GM18520 (cell line): ENCODE measurements around the gene RASGEF1C.

ENCODE experiments used
- ATAC-seq: cut with Tn5 transposase; IDR thresholded peaks from one replicate; pipeline ENCODE4 v1.9.1; 2021; ENCODE audit not compliant: unreplicated experiment

RASGEF1C gene

DNA sequence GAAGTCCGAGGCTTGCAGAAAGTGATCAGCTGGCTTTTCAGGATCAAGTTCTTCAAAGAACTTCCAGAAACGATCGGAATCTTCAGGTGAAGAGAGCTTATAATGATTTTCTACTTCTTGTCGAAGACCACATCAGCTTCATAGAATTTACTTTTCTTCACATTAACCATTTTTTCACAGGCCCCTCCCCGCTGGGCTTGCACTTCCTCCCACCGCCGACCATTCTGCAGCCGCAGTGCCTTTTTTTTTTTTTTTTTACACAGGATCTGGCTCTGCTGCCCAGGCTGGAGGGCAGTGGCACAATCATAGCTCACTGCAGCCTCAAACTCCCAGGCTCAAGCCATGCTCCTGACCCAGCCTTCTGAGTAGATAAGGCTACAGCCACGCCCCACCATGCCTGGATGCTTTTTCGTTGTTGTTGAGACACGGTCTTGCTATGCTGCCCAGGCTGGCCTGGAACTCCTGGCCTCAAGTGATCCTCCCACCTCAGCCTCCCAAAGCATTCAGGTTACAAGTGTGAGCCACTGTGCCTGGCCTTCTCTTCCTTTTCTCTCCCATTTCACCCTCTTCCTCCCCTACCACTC, 122.1 kb downstream of the RASGEF1C start:
- no peak for ATAC-seq

DNA sequence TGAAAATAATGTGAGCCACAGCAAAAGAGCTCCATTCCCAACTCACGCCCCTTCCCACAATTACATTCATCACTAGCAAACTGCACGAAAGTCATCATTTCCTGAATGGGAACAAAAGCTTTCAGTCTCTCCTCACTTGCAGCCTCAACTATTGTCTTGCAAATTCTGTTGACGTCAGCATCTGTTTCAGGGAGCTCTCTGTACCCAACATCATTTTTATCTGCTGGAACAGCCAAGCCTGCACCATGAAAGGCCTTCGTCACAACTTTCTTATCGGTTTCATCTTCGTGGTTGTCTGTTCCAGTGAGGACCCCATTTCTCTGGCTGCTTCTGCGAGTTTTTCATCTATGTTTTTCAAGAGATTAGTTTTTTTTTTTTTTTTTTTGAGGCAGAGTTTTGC, 123.2 kb downstream of the RASGEF1C start:
- no peak for ATAC-seq

DNA sequence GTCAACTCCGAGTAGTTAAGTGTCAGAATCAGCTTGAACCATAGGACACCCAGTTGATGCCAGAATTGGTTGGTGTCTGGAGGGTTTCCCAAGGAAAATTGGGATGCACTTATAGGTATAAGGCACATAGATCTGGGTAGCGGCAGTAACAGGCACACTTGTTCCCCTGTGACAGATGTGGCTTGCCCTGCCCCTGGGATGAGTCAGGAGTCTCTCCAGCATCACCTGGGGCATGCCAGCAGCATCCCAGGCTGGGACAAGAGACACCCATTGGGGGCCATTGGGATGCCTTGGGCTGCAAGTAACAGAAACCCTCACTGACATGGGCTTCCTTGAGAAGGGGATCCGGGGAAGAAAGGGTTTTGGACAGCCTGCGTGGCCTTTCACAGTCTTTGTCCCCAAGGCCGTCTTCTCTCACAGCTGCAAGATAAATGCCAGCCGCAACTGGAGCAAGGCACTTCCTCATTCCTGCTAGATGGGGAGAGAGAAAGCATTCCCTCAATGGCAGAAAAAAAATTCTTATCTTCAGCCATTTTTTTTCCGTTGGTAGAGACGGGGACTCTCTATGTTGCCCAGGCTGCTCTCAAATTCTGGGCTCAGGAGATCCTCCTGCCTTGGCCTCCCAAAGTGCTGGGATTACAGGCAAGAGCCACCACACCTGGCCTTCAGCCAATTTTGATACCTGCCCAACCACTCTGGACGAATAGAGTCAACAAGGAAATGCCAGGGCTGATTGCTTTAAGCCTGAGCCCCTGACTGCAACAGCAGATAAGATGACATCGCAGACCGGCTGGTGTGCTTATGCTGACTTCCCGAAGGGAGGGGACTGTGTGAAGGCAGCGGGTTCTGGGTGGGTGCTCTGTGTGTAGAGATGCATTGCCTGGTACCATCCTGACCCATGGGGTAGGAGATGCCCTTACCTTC, 124.1 kb downstream of the RASGEF1C start:
- no peak for ATAC-seq

DNA sequence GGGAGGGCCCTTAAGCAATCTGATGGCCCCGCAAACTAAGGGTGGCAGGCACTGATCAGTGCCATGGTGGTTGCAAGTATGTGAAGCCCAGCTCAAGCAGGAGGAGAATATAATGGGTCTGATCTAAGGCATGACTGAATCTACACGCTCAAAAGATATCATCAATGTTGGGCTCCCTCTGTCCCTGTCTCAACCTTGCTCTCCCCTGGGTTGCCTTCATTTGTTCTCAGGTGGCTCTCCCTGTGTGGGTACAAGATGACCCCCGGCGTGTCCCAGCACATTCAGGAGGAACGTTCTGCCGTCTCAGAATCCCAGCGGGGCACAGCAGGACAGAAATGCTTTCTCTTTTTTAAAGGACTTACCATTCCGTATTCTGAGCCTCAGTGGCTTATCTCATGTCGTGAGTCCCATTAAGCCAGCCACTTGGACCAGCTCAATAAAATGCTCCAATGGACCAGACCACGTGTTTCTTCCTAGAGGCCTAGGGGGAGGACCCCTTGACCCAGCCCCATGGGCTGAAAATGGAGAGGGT, 125.4 kb downstream of the RASGEF1C start:
- no peak for ATAC-seq

DNA sequence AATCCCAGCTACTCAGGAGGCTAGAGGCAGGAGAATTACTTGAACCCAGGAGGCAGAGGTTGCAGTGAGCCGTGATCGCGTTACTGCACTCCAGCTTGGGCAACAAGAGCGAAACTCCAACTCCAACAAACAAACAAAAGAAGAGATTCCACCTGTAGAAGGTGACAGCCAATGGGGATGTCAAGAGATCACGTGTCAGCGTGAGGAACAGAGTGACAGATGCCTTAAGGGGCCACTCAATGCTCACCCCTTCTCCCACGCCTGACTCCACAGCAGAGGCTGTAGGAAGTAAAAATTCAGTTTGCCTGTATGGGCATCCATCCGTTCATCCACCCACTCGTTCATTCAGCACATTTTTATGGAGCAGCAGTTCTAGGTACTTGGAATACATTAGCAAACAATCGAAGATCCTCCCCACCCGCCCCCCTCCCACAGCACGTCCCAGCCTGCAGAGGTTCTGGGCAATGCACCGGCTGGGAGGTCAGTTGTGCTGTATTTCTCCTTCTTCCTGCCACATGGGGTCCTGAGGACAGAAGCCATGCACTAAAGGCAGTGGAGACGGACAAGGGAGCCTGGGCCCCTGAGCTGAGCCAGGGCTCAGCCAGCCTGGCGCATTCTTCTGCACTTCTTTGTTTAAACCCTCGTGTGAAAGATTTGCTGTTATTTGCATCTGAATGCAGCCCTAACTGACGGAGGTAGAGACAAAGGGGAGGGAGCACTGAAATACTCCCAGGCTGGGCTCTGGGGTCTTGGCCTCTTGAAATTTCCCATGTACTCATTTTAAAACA, 126.2 kb downstream of the RASGEF1C start:
- ATAC-seq: no peak

DNA sequence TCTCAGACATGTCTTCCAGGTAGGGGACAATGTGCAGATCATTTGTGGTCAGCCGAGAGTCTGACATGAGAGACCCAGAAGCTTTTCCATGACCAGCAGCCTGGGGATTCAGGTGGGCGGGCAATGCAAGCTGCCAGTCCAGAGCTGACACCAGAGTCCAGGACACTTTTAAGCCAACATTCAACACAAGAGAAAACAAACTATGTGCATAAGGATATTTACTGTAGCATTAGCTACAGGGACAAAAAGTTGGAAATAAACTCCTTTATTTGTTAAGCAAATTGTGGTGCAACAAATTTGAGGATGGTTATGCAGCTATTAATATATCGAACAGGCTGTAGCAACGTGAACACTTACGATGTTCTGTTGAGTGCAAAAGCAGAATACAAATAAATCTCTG, 127.5 kb downstream of the RASGEF1C start:
- ATAC-seq: no peak

DNA sequence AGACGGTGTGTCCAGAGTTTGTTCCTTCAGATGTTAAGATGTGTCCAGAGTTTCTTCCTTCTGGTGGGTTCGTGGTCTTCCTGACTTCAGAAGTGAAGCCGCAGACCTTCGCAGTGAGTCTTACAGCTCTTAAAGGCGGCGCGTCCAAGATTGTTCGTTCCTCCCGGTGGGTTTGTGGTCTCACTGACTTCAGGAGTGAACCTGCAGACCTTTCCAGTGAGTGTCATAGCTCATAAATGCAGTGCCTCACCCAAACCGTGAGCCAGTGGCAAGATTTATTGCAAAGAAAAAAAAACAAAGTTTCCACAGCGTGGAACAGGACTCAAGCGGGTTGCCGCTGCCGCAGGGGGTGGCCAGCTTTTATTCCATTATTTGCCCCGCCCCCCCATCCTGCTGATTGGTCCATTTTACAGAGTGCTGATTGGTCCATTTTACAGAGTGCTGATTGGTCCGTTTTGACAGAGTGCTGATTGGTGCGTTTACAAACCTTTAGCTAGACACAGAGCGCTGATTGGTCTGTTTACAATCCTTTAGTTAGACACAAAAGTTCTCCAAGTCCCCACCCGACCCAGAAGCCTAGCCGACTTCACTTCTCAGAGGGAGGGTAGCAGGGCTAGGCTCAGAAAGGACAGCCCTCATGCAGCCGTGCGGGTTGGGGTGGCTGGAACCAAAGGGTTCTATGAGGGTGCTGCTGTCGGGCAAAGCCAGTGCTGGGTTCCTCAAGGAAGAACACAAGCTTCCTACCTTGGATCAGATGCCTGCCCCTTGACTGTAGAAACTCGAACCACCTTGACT, 128.3 kb downstream of the RASGEF1C start:
- ATAC-seq: no peak

DNA sequence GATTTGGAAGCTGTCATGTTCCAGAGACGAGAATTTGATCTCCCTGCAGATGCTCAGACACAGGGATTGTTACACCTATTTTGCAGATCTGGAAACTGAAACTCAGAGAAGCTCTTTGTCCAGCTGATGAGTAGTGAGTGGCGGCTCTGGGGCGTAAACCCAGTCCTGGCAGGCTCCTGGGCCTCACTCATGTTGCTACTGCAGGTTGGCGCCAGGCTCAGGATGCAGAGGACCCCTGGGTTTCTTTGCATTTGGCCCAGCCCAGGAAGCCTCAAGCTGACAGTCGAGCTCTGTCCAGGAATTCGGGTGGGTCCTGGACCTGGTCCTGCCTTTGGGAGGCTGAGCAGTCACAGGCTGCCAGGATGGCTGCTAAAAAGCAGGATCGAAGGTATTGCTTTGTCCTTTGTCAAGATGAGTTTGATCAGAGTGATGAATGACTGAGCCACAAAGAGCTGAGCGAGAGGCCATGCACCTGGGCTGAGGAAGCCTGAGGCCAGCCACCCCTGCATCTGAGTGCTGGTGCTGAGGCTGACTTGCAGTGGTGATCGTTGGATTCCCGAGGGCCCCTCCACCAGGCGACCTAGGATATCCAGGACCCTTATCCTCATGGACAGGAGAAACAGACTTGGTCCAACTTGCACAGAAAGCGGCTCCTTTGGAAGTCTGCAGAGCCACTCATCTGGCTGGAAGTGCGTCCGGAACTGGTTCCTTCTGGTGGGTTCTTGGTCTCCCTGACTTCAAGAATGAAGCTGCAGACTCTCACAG, 129.1 kb downstream of the RASGEF1C start:
- ATAC-seq: no peak

DNA sequence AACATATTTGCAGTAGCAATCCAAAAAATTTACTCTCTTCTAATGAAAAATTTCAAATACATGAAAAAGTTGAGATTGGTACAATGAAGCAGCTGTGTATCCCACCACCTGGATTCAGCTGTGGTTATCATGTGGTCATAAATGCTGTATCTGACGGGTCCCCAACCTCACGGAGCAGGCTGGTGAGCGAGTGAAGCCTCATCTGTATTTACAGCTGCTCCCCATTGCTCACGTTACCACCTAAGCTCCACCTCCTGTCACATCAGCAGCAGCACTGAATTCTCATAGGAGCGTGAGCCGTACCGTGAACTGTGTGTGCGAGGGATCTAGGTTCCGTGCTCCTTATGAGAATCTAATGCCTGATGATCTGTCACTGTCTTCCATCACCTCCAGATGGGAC, 130.7 kb downstream of the RASGEF1C start:
- no peak for ATAC-seq

DNA sequence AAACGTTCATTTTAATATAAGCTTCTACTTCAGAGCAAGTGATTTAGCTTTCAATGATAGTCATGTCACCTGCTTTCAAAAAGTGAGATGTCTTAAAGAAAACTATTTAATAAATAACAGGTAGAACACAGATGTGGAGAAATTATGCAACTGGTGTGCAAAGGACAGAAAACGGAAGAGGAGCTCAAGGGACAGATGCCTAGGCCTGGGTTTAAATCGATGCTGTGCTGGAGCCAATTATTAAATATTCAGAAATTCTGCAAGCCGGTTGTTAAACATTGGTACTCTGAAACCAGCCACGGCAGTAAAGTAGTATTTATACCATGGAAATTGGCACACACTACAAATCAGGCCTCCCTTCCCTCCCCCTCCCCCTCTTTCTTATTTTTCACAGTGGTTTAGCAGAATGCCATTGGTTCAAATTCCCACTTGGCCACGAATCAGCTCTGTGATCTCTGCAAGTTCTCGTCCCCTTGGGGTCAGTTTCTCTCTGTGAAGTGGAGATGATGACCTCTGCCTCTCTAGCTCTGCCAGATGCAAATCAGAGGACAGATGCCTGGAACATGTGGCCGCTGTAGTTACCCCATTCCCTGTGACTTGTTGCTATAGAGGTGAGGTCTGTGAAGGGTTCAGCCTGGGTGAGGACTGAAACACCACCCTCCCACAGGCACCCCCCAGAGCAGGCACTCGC, 131.3 kb downstream of the RASGEF1C start:
- no peak for ATAC-seq

DNA sequence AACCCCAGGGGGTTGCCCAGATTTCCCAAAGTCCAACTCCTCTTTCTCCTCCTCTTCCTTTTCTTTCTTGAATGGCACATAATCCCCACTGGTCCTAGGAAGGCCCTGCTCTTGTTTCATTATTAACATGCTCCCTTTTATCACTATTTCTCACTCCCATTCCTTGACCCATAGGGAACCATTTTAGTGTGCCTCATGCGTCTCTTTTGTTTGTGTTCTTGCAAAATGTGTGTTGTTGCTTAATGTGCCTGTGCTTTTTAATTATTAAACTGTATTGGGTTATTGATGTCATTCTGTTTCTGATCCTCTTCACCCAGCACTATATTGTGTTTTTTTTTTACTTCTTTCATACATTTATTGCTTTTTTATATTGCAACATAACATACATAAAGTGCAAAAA, 133.3 kb downstream of the RASGEF1C start:
- no peak for ATAC-seq

DNA sequence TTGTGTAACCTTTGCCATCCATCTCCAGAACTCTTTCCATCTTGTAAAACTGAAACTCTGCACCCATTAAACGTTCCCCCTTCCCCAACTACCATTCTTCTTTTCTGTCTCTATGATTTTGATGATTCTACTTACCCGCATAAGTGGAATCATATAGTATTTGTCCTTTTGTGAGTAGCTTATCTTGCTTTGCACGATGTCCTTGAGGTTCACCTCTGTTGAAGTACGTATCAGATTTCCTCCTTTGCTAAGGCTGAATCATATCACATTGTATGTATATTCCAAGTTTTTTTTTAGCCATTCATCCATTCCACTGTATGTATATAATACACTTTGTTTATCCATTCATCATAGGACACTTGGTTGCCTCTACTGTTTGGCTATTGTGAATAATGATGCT, 134.5 kb downstream of the RASGEF1C start:
- no peak for ATAC-seq

DNA sequence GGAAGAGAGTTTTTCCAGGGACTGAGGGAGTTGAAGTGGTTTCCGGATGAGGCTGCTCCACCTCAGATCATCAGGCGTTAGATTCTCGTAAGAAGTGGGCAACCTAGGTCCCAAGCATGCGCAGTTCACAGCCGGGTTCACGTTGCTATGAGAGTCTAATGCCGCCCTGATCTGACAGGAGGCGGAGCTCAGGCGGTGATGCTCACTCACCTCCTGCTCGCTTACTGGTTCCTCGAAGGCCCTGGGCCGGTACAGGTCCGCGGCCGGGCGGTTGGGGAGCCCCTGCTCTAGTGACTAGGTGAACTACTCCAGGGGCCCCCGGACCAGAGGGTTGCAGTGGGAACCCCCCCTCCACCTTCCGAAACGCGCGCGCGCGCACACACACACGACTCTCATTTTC, 136.5 kb downstream of the RASGEF1C start:
- no peak for ATAC-seq

DNA sequence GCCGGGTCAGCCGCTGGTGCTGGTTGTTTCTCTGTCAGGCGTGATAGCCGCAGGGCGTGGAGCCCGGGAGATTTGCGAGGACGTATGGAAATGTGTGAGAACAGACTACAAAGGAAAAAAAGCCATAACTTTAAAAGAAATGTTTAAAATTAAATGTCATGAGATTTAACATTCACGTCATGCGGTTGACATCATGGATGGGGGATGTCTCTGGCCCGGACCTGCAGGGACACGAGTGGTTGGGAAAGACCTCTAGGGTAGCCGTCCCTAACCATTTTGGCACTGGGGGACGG, 136.8 kb downstream of the RASGEF1C start:
- ATAC-seq: no peak

DNA sequence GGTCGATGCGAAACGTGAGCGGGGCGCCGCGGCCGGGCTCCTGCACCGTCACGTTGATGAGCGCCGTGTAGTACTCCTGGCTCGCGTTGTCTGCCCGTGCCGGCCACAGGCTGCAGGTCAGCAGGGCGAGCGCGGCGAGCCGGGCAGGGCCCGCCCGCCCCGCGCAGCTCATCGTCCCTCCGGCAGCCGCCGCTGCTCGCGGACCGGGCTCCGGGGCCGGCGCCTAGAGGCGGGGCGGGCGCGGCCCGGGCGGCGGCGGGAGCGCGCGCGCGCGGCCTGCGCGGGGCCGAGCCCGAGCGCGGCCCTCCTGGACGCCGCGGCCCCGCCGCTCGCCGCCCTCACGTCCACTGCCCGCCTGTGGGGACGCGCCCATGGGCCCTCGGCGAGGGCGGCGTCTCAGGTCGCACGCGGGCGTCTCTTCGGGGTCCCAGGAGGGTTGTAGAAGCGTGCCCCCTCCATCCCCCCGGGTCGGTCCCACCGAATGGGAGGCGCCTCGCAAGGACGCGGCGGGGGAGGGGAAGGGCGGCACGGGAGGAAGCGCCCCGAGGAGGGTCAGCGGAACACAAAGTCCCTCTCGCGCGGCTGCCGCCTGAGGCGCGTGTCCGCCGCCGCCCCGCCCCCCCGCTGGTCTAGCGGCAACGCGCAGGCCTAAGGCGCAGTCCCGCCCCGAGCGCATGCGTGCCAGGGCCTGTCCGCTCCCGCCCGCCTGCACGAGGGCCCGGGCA, 137.3 kb downstream of the RASGEF1C start, which contains the start of gene RNF130:
TSS of gene RNF130 (minus strand) at position 229 of the 725 bp plus-strand sequence. CDS start at position 172, 57 bp downstream.
- ATAC-seq: no peak

DNA sequence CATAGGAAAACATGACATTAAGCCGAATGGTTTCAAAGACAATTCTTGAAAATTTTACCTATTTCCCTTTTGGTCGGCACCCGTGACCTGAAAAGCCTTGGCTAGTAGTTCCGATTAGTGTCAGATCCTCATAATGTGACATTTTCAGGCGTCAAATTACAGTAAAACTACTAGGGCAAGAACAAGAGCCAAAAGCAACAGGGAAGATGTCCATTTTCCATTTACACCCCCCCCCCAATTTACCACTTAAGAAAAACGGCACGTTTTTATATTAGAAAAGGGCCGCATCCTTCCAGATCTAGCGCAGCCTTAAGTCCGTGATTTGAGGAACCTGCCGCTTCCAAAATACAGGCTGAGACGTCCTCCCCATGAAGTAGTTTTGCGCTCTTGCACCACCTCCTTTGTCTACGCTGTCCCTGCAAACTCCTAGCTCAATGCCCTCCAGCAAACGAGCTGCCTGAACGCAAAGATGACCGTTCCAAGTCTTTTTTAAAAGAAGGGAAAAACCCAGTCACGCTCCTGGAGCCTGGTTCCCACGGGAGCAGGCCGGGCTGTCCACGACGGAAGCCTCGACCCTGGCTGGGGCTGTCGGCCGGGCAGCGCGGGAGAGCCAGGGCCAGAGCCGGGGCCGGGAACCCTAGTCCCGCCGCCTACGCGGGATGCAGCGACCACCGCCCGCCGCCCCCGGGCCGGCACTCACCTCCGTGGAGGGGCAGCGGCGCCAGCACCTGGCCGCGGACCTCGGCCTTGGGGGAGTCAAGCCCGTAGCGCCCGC, 138.1 kb downstream of the RASGEF1C start:
- no peak for ATAC-seq

DNA sequence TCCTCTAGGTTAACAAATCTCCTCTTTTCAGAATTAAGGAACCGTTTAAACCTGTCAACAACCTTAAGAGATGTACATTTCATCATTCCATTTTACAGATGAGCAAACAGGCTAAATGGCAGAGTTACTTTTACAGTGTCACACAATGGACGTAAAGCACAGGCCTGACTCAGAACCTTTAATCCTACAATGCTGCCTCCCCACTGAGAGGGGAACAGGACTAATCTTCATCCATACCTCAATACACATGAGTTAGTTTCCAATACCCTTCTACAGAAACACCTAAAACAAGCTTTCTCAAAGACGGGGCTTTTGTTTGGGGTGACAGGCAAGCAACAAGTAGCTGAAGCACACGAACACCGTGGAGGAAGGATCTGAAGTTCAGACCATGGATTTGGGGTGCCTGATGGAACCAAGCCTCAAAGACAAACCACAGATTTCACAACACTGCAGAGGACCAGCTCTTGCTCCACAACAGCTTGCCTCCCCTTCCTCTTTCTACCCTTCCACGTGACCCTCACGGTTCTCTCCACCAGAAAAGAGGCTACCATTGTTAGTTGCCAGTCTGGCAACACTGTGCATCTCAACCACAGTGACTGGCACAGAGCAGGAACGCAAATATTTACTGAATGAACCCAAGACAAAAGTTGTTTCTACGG, 139.3 kb downstream of the RASGEF1C start:
- ATAC-seq: no peak
